DLD1 (cell line): ENCODE measurements around the gene ENTPD1.
"Not testable (repeated sequence)": the region's sequence is repeated elsewhere in the genome, so short reads cannot be mapped to it uniquely, and the experiment has no call there.

Experiments used
- in situ Hi-C: cut with HindIII; loops from 2 replicates; pipeline ENCODE4 v1.10.0; 2017; ENCODE audit warnings: low sequenced_read_pairs

The ENTPD1 gene

GRCh38 chr10:95756809-95757684 is 1.1 kb downstream of the ENTPD1 start:
- in situ Hi-C loops = no loop called here

GRCh38 chr10:95758351-95759025 is 2.5 kb downstream of the ENTPD1 start:
- in situ Hi-C loops = no loop called here

- in situ Hi-C loops = no loop called here
Observed at GRCh38 chr10:95759233-95759826, 3.4 kb downstream of the ENTPD1 start.

DNA sequence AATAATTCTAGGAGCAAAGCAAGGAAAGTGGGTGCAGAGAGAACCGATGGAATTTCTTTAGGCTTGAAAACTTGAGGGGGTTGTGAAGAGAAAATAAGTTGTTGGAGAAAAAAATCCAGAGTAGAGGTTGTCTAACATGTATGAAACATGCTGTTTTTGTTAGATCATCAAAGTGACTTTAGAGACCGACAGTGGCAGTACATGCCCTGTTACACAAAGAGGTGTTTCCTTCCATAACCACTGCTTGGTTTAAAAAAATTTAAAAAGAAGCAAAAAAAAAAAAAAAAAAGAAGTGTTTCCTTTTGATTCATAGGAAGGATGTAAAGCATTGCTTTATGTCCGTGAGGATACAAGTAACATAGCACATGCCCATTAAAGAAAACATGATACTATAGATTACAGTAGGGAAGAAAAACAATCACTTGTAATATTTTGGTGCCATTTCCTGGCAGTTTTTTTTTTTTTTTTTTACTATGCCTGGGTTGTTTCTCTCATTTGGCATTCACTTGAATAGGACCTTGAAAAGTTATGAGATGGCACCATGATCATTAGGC is 6.1 kb downstream of the ENTPD1 start:
- in situ Hi-C loops = no loop called here

DNA sequence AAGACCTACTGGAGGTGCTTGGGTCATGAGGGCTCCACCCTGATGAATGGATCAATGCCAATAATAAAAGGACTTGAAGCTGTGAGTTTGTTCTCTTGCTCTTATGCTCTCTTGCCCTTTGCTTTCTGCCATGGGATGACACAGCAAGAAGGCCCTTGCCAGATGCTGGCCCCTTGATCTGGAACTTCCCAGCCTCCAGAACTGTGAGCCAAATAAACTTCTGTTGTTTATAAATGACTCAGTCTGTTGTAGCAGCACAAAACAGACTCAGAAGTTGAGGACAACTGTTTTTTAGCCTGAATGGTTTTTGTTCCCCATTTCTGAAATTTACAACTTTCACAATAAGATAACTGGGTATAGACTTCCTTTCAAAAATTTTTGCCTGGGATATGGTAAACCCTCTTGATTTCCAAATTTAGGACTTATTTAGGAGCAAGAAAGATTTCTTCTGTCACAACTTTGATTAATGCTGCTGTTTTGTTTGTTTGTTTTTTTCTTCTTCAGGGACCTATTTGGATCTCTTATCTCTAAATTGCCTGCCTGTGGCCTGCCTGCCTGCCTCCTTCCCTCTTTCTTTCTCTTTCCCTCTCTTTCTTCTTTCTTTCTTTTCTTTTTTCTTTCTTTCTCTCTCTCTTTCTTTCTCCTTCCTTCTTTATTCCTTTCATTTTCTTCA is 12.1 kb downstream of the ENTPD1 start:
- in situ Hi-C loops = no loop called here

GRCh38 chr10:95770084-95770720 is 14.2 kb downstream of the ENTPD1 start:
- in situ Hi-C loops = no loop called here

DNA sequence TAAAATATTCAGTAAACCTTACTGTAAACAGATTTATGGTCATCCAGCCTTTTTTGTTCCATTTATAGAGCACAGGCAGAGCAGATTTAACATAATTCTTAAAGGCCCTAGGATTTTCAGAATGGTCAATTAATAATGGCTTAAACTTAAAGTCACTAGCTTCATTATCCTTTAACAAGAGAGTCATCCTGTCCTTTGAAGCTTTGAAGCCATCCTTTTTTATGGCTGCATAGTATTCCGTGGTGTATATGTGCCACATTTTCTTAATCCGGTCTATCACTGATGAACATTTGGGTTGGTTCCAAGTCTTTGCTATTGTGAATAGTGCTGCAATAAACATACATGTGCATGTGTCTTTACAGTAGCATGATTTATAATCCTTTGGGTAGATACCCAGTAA is 17.5 kb downstream of the ENTPD1 start:
- in situ Hi-C loops = not testable (repeated sequence)

- in situ Hi-C loops = not testable (repeated sequence)
Observed at GRCh38 chr10:95777638-95778037, 21.7 kb downstream of the ENTPD1 start.

GRCh38 chr10:95782318-95782717 is 26.4 kb downstream of the ENTPD1 start:
- in situ Hi-C loops = no loop called here

DNA sequence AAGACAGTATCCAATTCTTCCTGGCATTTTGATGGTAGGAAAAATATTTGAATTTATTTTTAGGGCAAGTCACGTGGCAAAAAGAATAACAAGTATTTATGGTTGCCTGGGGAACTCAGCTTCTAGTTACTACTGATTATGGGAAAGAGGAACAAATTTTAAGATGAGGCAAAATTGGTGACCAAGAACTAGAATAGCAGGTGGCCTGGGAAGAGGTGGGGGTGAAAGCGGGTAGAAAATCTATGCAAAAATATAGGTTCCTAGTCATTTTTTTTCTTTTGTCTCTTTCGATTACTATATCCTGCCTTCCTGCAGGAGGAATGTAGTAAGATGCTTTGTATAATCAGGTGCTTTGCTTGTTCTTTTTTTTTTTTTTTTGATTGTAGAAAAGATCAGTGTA is 27.8 kb downstream of the ENTPD1 start:
- in situ Hi-C loops = no loop called here

- in situ Hi-C loops = no loop called here
Observed at GRCh38 chr10:95784279-95784913, 28.4 kb downstream of the ENTPD1 start.

GRCh38 chr10:95785317-95785716 is 29.4 kb downstream of the ENTPD1 start:
- in situ Hi-C loops = no loop called here

DNA sequence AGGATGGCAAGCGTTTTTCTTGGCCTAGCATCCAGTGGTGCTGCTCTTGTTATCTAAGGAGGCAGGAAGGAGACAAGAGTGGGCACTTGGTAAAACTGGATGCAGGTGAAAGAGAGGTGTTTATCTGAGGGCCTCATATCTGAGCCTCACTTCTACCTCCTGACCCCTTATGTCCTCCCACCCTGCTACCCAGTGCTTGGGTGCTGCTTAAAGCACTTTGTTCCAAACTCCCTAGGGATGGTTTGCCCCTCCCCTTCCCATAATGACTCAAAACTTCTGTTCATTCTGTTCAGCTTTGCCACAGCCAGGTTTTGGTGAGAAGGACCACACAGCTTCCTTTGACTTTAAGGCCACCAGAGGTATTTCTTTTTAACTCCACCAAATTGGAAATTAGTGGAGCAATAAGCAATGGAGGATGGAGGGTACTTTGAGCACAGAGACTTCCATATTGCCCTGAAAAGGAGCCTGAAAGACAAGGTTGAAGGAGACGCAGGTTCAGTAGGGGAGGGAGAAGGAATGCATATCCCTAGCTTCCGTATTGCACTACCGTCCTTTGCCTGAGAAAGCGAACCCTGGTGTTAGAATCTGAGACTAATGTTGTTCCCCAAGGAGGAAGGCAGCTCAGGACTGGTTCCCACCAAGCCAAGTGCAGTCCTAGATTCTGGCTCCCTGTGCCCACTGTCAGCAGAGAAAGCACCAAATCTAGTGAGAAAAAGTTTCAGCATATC is 30.1 kb downstream of the ENTPD1 start:
- in situ Hi-C loops = no loop called here

- in situ Hi-C loops = no loop called here
Observed at GRCh38 chr10:95787447-95787846, 31.5 kb downstream of the ENTPD1 start.

DNA sequence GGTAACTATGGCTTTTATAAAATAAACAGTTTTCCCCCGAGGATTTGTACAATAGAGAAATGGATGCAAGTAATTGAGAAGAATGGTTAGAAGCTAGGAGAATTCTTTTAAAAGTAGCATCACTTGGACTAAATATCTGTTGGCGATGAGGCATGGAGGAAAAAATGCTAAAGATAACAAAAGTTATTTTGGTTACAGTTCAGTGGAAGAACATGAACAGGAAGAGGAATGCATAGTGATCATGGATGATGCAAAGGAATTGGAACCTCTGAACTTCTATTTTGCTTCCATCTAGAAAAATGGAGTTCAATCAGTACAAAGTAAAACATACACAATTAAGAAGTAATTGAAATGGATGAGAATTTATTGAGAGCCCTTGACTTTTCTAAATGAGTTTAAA is 32.9 kb downstream of the ENTPD1 start:
- in situ Hi-C loops = no loop called here

- in situ Hi-C loops = no loop called here
Observed at GRCh38 chr10:95789902-95790301, 33.9 kb downstream of the ENTPD1 start.

GRCh38 chr10:95790982-95791381 is 35.0 kb downstream of the ENTPD1 start:
- in situ Hi-C loops = no loop called here

DNA sequence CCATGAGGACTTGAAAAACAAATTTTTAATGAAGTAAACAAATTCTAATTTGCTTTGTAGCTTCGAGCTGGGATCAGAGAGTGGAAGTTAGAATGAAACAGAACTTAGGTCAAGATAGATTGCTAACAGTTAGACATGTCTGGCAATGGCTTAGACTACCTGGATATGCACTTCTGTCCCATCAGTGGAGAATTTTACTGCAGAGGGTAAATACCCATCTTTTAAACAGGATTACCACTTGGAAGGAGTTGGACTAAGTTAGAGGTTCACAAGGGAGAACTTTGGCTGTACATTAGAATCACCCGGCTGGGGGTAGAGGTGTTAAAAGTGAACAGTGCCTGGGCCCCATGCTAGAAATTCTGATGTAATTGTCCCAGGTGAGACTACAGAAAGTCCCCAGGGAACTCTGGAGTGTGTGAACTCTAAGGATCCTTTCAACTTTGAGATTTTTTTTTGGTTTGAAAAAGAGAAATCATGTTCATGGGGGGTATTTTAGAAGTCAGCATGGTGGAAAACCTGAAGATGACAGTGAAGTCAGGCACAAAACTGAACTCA is 35.5 kb downstream of the ENTPD1 start:
- in situ Hi-C loops = no loop called here

DNA sequence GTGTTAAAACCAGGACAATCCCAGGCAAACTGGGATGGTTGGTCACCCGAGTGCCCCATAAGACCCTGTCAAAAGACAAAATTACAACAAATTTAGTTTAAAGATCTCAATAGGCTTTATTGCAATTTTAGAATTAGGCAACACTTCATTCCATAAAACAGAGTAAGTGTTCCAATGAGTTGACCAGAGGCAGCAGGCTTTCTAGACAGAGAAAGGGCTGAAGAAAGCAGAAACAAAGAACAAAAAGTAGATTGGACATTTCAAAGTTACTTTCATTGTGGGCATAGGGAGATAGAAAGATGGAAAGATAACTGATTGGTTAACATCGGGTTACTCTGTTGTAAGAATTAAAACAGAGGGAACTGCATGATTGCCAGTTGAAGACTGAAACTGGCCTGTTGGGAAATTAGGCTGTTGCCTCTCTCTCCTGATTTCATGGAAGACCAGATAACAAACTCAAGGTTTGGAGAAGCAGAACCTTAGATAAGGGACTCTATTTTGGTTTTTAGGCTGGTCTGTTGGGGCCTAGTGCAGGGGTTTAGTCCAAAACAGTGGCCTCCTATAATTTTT is 36.3 kb downstream of the ENTPD1 start:
- in situ Hi-C loops = no loop called here
